Progenitor cell of endocrine pancreas (in vitro differentiated cells): ENCODE results near the gene CD40. TPM values are rescaled to one million over a fixed set of nuclear protein-coding genes. Genes with fewer than 3 reads are reported as not detected.
A peak's percentile ranks its signal among the peaks of the same experiment; 100 is the strongest.

Source experiments
- DNase-seq: peaks from one replicate; pipeline ENCODE4 v3.0.0; 2021; ENCODE audit warnings: low spot score; ENCODE audit not compliant: unreplicated experiment
- H3K27ac Mint-ChIP-seq: 2 replicates; pipeline ENCODE4 v1.8.0; 2021; ENCODE audit warnings: mild to moderate bottlenecking, moderate library complexity, mixed read lengths
- H3K27me3 Mint-ChIP-seq: 2 replicates; pipeline ENCODE4 v1.8.0; 2021; ENCODE audit warnings: mixed read lengths
- H3K36me3 Mint-ChIP-seq: 2 replicates; pipeline ENCODE4 v1.8.0; 2022; ENCODE audit warnings: mixed read lengths; ENCODE audit not compliant: insufficient read depth
- H3K4me1 Mint-ChIP-seq: 2 replicates; pipeline ENCODE4 v1.8.0; 2021; ENCODE audit warnings: low read depth, mixed read lengths
- H3K4me3 Mint-ChIP-seq: 2 replicates; pipeline ENCODE4 v1.8.0; 2021; ENCODE audit warnings: low read depth, mild to moderate bottlenecking, moderate library complexity, mixed read lengths
- H3K9me3 Mint-ChIP-seq: 2 replicates; pipeline ENCODE4 v1.8.0; 2021; ENCODE audit warnings: low read depth, mixed read lengths
- total RNA-seq: library from RNA; stranded (reverse); gene quantifications from 2 replicates; pipeline ENCODE4 v1.2.1, GENCODE V29; 2021
- TF ChIP-seq, protein P1 (sequence below): fragments of 200-600 bp; sonication (generic); IDR thresholded peaks from one replicate; pipeline ENCODE4 v1.5.0; 2021; ENCODE audit warnings: antibody characterized with exemption, mild to moderate bottlenecking; ENCODE audit not compliant: unreplicated experiment

The CD40 gene
- total RNA-seq, 1 donor from 2014 or later: 1.5 TPM

GRCh38 chr20:46112430-46113112 is 5.5 kb upstream of the CD40 start:
- DNase-seq: no peak
- Mint-ChIP-seq H3K27me3 (peaks cover 39% of the 10 kb centered on the region), H3K27ac (peak overlapping the region; percentile 27), H3K4me1 (peaks cover 9% of the 10 kb centered on the region), H3K4me3 (no peak overlapping the region), H3K36me3 (no peaks in the 10 kb centered on the region), H3K9me3 (no peaks in the 10 kb centered on the region)
- TF ChIP-seq, protein P1, sequence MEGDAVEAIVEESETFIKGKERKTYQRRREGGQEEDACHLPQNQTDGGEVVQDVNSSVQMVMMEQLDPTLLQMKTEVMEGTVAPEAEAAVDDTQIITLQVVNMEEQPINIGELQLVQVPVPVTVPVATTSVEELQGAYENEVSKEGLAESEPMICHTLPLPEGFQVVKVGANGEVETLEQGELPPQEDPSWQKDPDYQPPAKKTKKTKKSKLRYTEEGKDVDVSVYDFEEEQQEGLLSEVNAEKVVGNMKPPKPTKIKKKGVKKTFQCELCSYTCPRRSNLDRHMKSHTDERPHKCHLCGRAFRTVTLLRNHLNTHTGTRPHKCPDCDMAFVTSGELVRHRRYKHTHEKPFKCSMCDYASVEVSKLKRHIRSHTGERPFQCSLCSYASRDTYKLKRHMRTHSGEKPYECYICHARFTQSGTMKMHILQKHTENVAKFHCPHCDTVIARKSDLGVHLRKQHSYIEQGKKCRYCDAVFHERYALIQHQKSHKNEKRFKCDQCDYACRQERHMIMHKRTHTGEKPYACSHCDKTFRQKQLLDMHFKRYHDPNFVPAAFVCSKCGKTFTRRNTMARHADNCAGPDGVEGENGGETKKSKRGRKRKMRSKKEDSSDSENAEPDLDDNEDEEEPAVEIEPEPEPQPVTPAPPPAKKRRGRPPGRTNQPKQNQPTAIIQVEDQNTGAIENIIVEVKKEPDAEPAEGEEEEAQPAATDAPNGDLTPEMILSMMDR: no peak

DNA sequence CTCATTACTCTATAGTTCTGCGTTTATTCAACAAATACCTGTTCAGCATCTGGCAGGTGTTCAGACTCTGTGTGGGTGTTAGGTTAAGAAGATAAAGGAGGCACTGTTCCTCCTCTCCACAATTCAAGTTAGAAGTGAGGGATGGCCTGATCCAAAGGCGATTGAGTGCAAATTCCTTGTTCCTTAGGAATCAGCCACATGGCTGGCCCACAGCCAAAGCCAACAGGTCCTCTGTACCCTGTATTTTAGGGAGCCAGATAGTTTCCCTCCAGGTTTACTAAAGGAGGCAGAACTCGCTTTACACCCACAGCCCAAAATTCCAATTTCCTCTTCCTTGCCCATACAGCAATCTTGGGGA is 5.0 kb upstream of the CD40 start:
- TF ChIP-seq, protein P1: no peak
- peaks cover 45% of the 10 kb centered on the region for H3K27me3 Mint-ChIP-seq
- DNase-seq: no peak
- H3K36me3 Mint-ChIP-seq: no peaks in the 10 kb centered on the region
- H3K9me3 Mint-ChIP-seq: no peaks in the 10 kb centered on the region
- peak overlapping the region; percentile 27 for H3K27ac Mint-ChIP-seq
- no peak overlapping the region for H3K4me3 Mint-ChIP-seq
- peaks cover 9% of the 10 kb centered on the region for H3K4me1 Mint-ChIP-seq

DNA sequence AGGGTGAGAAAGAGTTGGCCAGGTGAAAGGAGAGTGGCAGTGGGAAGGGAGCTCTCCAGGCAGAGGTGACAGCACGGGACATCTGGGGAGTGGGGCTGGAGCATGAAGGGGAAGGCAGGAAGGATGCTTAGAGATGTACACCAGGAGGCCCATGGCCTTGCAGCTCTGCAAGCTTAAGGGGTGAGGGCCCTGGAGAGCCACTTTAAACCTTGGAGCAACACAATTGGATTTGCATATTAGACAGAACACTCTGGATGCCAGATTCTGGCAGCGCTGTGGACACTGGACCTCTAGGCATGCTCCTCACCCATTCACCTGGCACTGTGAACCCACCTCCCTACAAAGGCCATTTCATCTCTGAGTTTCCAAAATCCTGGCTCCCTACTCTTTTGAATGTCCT is 3.7 kb upstream of the CD40 start:
- Mint-ChIP-seq H3K27ac (no peak overlapping the region), H3K4me3 (no peak overlapping the region)

GRCh38 chr20:46118481-46119020 is 437 bp downstream of the CD40 start:
- no peaks in the 10 kb centered on the region for H3K9me3 Mint-ChIP-seq
- no peak for DNase-seq
- H3K4me1 Mint-ChIP-seq: peaks cover 2% of the 10 kb centered on the region
- H3K27ac Mint-ChIP-seq: no peak overlapping the region
- TF ChIP-seq, protein P1: peak; percentile 13
- no peaks in the 10 kb centered on the region for H3K36me3 Mint-ChIP-seq
- peaks cover 35% of the 10 kb centered on the region for H3K27me3 Mint-ChIP-seq
- H3K4me3 Mint-ChIP-seq: peak overlapping the region; percentile 76

More for the DNA sequence above, 3.7 kb upstream of the CD40 start:
- TF ChIP-seq, protein P1: no peak
- H3K36me3 Mint-ChIP-seq: no peaks in the 10 kb centered on the region
- H3K9me3 Mint-ChIP-seq: no peaks in the 10 kb centered on the region
- H3K27me3 Mint-ChIP-seq: peaks cover 47% of the 10 kb centered on the region
- H3K4me1 Mint-ChIP-seq: peaks cover 8% of the 10 kb centered on the region
- no peak for DNase-seq

GRCh38 chr20:46119028-46119546 is 973 bp downstream of the CD40 start:
- DNase-seq: no peak
- Mint-ChIP-seq H3K36me3 (no peaks in the 10 kb centered on the region), H3K27me3 (peaks cover 31% of the 10 kb centered on the region), H3K9me3 (no peaks in the 10 kb centered on the region), H3K4me1 (peaks cover 2% of the 10 kb centered on the region), H3K27ac (no peak overlapping the region), H3K4me3 (no peak overlapping the region)
- TF ChIP-seq, protein P1: no peak
